Measurements from ENCODE around the gene CAPN7. TPM values are rescaled to one million over a fixed set of nuclear protein-coding genes. Genes with fewer than 3 reads are reported as not detected.

CAPN7 gene
- total RNA-seq, 1 donor from 2014 or later, result 32.9 TPM

DNA sequence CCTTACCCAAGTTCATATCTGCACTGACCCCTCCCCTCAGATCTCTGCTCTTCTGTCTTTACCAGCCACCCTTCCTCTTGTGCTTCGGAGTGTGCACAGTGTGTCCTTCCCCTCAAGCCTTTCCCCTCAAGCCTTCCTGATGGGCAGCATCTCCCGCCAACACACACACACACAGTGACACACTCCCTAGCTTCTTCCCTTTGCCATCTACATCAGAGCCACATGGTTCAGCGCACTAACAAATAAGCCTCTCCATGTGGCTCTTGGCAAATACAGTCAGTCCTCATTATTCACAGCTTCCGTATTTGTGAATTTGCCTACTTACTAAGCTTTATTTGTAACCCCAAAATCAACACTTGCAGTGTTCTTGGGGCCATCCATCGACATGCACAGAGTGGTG, 88.9 kb downstream of the CAPN7 start:
- intact Hi-C loops (cut with micrococcal nuclease), result no loop called here

DNA sequence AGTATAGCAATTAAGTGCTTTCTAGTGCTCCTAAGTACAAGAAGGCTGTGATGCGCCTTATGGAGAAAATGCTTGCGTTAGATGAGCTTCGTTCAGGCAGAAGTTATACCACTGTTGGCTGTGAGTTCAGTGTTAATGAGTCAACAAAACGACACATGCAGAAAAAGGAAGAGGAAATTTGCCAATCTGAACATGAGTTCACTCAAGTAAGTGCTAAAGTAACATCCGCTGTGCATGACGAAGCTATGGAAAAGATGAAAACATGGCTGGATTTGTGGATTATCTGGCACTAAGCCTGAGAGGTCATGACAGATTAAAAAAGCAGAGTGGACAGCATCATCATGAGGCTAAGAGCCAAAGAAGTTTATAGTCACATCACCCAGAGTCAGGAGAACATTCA, 89.5 kb downstream of the CAPN7 start:
- intact Hi-C loops (cut with micrococcal nuclease), result no loop called here

DNA sequence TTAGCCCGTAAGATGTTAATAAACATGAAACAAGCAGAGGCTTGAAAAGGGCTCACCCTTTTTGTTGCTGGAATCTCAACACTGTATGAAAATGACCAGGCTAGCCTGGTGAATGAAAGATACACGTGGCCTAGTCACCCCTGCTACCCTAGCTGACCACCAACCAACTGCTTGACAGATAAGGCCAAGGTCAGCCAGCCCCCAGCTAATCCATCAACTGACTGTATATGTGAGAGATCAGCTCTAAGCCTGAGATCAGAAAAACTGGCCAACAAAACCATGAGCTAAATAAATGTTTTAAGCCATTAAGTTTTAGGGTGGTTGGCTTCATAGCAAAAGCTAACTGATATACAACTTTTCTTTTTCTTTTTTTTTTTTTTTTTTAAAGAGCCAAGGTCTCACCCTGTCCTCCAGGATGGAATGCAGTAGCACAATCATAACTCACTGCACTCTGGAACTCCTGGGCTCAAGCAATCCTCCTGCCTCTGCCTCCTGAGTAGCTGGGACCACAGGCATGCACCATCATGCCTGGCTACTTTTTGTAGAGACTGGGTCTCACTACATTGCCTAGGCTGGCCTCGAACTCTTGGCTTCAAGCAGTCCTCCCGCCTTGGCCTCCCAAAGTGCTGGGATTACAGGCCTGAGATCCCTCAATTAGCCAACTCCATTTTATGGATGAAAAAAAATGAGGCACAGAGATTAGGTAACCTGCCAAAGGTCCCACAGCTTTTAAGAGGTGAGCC, 91.7 kb downstream of the CAPN7 start:
- intact Hi-C loops (cut with micrococcal nuclease), result no loop called here

DNA sequence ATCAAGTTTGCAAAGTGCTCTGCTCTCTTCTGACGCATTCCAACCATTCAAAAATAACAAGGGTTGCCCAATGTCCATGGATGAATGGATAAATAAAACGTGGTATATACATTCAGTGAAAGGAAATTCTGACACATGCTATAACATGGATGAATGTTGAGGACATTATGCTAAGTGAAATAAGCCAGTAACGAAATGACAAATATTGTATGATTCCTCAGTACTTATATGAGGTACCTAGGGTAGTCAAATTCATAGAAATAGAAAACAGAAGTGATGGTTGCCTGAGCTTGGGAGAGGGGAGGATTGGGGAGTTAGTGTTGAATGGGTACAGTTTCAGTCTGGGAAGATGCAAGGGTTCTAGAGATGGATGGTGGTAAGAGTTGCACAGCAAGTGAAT, 92.5 kb downstream of the CAPN7 start:
- intact Hi-C loops (cut with micrococcal nuclease), result no loop called here

DNA sequence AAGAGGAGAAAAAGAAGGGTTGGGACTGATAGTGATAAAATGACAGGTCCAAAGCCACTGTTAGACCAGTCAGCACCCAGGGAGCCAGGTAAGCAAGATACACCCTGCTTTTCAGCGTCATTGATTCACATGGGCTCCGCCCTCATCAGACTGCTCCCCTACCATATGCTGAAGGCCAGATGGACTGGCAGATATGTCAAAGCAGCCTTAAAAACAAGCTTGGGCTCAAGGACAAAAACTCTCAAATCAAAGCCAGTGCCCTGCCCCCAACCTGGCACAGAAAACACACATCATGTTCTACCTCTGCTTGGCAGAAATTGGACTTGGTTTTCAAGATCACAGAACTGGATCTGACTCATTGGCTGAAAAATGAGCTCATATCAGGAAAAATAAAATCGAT, 93.0 kb downstream of the CAPN7 start:
- intact Hi-C loops (cut with micrococcal nuclease), result no loop called here

DNA sequence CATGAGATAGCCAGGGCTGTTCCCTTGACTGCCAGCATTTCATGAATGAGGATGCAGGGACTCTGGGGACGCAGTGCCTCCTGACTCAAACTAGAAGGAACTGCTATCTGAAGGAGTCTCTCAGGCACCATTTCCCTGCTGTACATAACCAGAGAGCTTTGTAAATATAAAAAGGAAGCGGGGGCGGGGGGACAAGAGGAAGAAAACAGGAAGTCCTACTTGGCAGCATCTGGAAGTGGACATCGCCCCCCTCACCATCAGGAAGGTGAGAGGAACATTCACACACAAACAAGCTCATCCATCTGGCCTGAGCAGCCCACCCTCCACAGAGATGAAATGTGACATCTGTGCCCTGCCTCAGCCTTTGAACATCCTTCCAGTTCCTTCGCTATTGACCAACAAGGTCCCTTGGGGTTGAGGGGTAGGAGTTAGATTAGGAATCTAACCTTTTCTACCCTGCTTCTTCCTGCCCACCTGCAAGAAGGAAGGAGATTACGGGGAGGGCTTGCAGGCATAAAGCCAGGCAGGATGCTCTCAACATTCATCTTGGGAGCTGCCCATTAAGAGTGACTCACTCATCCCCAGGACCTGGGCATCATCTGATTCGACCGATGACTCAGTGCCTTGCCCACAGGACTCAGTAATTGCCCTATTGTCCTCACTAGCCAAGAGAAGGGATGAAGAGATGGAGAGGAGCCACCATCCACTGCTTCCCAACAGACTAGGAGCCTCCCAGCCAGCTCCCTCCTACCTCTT, 94.5 kb downstream of the CAPN7 start:
- intact Hi-C loops (cut with micrococcal nuclease), result no loop called here

DNA sequence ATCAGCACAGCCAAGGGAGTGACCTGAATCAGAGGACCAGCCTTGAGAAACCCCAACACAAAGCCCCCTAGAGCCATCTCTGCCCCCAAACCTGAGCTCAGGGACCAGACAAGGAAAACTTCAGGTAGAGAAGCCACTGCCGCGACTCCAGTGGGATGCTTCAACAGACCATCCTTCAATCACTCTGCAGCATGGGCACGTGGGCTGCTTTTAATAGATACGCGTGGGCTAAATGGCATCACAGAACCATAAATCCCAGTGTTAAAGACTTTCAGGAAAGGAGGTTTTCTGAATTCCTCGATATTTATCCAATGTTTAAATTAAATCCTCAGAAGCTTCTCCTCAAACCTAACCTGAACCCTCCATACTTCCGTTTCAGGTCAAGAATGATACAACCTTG, 95.7 kb downstream of the CAPN7 start:
- intact Hi-C loops (cut with micrococcal nuclease), result no loop called here

Other genes with a start within 250 kb of the CAPN7 start
- gene MRPS25, start 140.9 kb upstream of the CAPN7 start, total RNA-seq, result 50.5 and 54.5 TPM in 2 replicates
- gene RBSN, start 107.1 kb upstream of the CAPN7 start, total RNA-seq, result 18.1 and 18.7 TPM in 2 replicates
- gene SH3BP5, start 126.3 kb downstream of the CAPN7 start, total RNA-seq, result 103 and 104 TPM in 2 replicates
- 15.1 and 16.4 TPM in 2 replicates for gene METTL6, start 221.3 kb downstream of the CAPN7 start, total RNA-seq
- gene EAF1, start 221.4 kb downstream of the CAPN7 start, total RNA-seq, result 30.0 and 31.6 TPM in 2 replicates